HCEC 1CT (cell line): Measurements from ENCODE around the gene LRP8.

Experiments used
- DNase-seq: peaks from one replicate; pipeline ENCODE4 v3.0.0-alpha.2; 2017

Gene LRP8

DNA sequence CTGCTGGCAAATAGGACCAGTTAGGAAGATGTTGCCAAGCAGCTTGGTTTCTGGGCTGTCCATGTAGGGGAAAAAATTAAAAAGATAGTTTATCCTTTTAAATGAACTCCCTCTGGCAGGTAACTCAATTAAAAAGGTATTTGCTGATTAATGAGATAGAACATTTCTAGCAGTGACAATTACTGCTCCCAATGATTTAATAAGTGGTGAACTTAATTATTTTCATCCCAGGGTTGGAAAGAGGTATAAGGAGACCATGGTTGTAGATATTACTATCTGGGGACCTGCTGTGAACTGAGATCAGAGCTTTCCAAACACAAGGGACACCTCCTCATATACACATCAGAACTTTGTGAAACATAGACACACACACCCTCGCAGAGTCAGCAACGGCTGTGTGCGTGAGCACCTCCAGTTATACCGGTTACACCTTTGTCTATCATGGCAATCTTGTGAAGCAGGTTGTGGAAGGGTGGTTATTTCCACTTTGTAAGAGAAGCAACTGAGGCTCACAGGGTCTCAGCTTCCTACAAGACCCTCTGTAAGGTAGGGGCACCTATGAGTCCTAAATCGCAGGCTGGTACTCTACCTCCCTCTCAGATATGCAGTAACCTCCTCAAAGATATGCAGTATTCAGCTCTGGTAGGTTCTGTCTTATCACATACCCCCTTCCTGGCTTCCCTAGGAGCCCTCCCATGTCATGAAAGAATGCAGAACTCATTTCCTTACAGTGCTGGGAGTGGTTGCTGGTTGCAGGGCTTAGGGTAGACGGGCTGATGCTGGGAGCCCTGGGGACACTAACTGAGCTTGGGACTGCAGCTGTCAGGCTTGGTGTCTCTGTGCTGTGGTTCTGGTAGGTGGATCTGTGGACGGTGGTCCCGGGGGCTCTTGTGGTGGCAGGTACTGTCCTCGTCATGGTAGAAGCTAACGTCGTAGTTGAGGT, 71.1 kb downstream of the LRP8 start:
- no peak for DNase-seq

DNA sequence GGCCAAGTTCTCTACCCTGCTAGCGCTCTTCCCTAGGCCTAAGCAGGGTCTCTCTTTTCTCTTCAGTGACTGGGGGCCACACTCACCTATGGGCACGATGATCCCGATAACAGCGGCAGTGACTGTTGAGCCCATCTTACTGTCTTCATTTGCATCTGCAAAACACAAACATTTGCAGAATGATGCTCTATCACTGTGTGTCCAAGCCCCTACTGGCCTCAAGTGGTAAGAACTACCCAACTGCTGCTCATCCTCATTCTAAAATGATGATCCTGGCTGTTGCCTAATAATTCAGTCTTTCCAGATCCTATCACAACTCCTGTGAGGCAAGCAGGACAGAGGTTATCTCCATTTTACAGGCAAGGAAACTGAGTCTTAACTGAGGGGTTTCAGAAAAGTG, 72.8 kb downstream of the LRP8 start:
- DNase-seq, result no peak

DNA sequence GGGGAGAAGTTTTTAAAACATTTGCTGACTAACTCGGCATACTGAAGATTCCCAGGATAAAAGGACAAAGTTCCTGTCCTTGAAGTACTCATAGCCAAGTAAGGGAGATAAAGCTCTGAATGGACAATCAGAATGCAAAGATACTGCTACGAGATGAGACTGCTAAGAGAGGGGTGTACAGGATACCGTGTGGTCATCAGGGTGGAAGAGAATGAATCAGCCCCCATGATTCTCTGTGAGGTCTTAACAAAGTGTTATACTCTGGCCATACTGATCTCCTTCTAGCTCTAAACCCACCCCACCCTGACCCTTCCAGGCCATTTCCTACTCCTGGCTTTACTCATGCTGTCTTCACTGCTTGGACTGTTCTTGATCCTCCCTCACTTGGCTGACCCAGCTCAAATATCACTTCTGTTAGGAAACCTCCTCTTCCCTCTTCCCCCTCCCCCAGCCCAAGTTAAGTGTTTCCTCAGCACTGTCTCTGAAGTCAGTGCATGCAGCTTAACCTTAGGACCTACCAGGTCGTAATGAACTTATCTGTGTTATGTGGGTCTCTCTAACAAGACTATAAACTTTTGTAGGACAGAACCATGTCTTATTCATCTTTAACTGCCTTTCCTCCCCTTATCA, 73.7 kb downstream of the LRP8 start:
- no peak for DNase-seq

DNA sequence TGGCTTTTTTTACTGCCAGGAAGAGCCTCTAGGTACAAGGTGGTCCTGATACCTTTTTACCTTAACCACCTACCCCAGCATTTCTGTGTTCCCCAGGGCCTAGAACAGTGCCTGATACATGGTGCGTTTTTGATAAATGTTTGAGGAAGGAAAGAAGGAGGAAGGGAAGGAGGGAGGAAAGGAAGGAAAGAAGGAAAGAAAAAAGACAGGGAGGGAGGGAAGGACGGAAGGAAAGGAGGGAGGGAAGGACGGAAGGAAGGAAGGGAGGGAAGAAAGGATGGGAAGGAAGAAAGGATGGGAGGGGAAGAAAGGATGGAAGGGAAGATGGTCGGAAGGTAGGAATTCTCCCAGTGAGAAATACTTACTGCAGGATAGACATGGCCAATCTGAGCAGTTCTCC, 77.5 kb downstream of the LRP8 start:
- no peak for DNase-seq

DNA sequence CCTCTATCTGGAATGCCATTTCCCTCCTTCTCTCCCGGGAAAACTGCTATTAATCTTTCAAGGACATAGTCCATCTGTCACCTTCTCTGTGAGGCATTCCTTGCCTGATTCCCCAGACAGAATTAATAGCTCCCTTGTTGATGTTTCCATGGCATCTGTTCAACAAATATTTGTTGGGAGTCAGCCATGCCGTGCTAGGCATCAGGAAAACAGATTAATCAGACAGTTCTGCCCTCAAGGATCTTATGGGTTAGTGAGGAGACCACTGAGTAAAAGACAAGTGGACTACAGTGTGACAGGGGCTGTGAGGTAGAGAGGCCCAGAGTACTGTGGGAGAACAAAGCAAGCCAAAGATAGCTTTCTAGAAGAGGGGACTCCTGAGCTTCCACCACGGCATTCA, 78.2 kb downstream of the LRP8 start:
- no peak for DNase-seq

DNA sequence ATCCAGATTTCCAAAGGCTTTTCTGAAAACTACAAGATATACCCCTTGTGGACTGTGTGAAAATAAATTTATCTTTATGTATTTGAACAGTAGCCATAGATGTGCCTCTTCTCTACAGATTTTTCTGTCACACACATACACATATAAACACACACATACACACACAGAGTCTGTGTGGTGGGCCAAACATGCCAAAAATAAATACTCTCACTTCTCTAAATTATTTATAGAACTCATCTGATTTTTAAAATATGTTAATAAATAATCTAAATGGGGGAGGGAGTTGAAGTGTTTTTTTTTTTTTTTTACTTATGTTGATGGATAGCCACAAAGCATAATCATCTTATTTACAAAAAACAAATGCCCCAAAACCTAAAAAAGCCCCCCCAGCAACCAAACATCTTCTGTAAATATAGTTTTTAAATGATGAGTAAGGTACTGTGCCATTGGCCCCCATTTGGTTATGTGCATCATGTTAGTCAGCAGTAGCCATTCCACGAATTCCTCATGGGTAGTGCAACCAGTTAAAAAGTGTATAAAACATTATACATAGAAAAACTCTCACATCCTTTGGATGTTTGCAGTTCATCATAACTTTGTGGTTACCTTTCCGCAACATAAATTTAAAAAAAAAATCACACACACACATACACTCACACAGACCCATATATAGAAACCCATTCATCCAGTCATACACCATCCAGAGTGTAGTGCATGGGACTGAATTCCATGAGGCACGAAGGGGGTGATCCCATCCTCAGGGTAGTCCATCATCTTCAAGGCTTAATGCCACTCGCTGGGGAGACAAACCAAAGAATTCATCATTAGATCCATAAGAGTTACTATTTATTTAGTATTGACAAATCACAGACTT, 81.4 kb downstream of the LRP8 start:
- peak; percentile 90 for DNase-seq

DNA sequence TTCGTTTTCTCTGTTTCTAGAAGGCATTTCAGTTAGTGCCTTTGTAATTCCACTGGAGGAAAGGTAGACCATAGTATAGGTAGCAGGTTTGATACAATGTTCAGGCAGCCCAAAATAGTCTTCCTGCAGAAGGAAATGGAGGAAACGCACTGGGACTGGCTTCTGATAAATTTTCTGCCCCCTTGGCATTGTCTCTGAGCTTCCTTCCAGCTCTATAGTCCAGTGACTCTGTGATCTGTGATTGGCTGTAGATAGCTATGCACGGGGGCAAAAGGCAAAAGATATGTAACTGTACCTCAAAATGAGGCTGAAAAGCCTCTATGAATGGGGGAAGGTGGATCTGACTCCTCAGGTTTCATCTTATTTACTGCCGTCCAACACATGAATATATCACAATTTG, 83.7 kb downstream of the LRP8 start:
- no peak for DNase-seq

DNA sequence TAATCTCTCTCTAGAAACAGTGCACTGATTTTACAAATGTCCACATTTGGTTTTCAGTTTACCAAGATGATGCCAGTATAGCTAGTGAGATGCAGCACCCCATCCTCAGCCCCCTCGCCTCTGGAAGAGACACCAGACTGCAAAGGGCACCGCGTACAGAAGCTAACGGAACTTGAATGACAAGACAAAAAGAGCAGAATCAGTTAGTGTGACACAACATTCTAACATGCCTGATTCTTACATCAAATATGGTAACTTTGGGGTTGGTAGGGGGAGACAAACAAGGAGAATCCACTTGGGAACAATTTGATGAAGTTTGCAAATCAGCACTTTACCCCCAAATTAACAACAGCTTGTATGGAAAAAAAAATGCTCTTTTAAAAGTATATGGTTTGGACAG, 85.5 kb downstream of the LRP8 start:
- DNase-seq, result no peak

DNA sequence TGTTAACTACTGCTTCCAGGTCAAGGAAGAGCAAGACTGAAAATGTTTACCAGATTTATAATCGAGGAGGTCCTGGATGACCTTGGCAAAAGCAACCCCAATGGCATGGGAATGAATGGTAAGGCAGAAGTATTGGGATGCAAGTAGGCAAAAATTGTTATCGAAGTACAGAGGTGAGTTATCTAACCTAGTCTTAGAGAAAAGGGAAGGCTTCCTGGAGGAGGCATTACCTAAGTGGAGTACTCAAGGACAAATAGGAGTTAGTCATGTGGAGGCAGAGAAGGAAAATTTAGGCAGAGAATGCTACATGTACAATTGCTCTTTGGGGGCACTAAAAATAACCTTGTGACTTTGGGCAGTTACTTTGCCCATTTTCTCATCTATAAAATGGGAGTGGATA, 86.0 kb downstream of the LRP8 start:
- DNase-seq, result no peak

DNA sequence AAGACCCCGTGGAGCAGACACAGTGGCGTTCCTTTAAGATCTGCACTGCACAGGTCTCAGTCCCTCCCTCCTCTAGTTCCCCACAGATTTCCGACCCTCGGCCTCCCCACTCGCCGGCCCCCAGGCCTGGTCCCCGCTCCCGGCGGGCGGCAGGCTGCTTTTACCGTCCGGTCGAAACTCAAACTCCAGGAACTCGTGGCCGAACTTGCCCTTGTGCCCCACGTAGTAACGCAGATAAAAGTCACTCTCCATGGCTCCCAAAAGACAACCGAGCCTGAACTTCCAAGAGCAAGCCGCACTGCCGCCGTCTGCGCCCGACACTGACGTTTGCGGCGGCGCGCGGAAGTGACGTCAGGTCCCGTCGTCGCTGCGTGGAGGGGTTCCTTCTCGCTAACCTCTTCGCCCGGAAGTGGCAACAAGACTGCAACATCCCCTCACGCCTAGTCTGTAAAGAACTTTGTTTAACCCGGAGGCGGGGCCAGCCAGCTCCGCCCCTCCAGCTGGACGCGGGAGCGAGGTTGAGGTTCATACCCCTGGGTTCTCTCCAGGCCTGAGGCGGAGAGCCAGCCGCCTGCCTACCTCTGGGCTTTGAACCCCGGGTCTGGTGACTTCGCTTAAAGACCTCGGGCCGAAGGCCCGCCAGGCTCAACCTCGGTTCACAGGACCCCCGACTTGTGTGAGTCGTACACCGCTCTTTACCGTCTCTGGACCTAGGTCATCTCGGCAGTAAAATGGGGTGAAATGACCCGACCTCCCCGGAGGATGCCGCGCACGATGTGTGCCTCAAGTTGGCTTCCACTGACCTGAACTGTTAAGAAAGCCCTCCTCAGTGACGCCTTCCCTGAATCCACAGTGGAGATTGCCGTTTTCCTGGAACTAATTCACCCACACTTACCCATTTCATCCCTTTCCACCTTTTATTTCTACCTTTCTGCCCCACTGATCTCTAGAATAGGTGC, 89.4 kb downstream of the LRP8 start, which contains the start of gene MAGOH:
Gene MAGOH (minus strand): TSS at position 322 of the 959 bp plus-strand sequence. CDS start 70 bp downstream, at position 252.
- peak; percentile 95 for DNase-seq

DNA sequence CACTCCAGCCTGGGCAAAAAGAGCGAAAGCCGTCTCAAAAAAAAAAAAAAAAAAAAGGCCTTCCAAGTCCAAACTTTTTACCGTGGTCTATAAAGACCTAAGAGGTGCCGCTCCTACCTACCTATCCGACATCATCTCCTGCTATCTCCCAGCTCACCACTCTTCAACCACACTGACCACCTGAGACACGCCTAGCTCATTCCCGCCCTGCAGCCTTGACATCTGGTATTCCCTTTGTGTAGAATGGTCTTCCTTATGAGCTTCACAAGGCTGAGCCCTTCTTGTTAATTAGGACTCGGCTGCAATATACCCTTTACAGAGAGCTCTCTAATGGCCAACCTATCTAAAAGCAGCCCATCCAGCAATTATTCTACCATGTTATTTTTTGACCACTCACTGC, 90.2 kb downstream of the LRP8 start:
- DNase-seq, result no peak

DNA sequence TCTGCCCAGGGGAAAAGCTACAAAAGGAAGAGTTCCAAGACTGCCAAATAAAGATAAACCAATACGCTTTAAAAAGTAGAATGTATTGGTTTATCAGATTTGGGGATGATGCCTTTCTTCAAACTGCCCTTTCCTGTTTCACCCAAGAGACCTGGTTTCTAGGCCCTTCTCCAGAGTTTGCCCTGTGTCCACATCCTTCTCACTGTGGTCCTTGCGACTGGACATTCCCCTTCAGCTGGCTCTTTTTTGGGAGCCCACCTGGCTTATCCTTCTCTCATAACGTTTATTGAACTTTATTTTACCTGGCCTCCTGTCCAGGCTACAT, 106.9 kb downstream of the LRP8 start:
- no peak for DNase-seq

DNA sequence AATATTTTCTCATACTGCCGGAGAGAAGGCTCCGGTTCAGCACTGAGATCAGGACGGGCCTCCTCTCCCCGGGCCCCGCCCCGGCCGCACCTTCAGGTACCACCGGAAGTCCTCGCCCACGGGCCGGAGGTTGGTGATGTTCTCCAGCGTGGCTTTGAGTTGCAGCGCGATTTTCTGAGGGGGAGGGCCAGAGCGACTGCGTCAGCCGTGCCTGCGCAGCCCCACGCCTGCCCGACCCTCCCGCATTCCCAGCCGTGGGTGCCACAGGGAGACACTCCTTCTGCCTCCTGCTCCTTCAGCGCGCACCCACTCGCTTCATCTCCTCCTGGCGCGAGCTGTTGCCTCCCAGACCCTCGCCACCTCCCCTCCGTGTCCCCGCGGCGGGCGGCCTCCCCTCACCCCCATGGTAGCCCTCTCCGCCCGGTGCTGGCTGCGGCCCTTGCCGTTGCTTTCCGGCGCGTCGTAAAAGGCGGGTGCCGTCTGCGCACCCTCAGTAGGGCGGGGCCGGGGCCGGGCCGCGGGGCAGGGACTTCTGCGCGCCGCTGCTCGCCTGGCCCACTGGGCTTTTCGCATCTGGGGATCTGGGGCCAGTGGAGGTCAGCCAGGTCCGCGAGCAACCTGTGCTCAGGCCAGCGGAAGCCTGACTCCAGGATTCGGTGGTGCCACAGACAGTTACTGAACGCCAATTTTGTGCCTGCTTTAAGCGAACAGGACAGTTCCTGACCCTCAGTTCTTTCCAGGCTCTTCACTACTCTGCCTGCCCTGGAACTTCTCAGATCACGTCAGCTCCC, 107.5 kb downstream of the LRP8 start, which contains the start of gene CZIB:
Gene CZIB (minus strand): TSS at position 464 of the 791 bp plus-strand sequence. CDS start 59 bp downstream, at position 405.
- DNase-seq, result peak; percentile 84

DNA sequence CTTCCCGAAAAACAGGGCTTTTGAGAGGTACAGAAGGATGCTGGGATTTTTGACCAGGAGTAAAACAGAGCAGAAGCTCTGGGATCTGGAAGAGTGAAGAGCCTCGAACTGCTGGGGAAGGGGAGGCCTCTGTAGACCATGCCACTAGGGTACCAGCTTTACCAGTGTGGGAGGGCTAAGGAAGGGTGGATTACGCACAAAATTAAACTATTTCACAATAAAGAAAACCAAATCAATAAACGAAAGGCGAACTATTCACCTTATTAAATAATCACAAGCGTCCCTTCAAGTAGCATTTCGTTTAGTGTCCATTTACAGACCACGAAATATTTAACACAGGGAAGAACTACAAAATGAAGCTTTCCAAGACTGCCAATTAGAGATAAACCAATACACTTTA, 108.2 kb downstream of the LRP8 start:
- DNase-seq, result no peak

DNA sequence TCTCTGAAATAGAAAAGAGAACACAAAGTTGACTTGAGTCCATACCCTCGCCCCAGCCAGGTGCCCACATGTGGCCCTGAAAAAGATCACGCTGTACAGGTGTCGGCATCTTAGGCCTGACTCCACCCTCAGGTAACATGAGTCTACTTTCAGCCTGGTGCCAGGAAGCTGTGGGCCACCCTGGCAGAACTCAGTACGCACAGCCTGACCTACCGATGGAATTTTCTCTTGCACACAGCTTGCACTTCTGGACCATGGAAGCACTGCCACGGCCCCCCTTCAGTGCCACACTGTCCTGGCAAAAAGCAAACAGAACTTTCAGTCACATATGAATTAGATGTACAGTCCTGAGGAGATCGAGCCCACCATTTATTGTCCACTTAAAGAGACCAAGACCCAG, 109.7 kb downstream of the LRP8 start:
- DNase-seq, result no peak

DNA sequence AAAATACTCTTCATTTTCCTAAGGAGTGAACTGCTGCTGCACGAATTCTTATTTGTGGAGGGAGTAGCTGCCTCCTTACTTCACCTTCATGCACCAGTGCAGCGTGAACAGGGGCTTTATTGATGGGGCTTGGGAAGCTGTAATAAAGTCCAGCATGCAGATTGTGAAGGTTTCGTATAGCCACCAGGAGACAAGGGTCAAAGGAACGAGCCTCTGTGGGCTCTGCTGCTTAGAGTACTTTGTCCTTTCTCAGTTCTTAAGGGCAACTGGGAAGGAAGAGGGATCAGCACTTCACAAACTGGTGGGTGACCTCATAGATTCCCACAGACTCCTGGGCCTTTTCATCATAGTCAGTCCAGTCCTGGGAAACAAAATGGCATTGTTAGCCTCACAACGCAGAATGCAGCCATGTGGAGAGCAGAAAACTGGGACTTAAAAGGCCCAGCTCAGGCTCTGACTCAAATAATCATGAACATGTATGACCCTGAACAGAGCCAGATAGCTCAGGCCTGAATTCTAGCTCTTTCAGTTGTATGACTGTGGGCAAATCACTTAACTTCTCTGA, 113.4 kb downstream of the LRP8 start:
- DNase-seq, result no peak

DNA sequence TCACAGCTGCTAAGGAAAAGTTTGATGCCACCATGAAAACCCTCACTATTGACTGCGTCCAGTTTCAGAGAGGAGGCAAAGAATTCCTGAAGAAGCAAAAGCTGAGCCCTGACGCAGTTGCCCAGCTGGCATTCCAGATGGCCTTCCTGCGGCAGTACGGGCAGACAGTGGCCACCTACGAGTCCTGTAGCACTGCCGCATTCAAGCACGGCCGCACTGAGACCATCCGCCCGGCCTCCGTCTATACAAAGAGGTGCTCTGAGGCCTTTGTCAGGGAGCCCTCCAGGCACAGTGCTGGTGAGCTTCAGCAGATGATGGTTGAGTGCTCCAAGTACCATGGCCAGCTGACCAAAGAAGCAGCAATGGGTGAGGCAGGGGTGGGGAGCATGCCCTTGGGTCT, 116.9 kb downstream of the LRP8 start:
- no peak for DNase-seq

DNA sequence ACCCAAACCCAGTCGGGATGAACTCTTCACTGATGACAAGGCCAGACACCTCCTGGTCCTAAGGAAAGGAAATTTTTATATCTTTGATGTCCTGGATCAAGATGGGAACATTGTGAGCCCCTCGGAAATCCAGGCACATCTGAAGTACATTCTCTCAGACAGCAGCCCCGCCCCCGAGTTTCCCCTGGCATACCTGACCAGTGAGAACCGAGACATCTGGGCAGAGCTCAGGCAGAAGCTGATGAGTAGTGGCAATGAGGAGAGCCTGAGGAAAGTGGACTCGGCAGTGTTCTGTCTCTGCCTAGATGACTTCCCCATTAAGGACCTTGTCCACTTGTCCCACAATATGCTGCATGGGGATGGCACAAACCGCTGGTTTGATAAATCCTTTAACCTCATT, 117.5 kb downstream of the LRP8 start:
- DNase-seq, result no peak

DNA sequence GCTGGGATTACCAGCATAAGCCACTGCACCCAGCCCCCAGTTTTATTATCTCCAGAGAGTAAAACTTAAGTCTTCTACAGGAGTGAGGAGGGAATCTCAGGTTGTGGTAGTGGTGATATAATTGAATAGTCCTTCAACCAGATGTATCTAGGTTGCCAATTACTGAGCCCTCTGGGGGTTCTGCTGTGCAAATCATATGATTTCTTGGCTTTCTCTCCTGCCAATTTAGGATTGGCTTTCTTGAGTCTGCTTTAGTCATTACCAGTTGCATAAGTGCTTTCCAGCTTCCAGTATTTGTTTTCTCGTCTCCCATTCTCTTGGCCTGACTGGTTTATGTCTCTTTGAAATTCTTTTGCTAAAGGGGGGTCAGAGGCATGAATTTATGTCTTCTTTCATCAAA, 120.1 kb downstream of the LRP8 start:
- DNase-seq, result no peak

DNA sequence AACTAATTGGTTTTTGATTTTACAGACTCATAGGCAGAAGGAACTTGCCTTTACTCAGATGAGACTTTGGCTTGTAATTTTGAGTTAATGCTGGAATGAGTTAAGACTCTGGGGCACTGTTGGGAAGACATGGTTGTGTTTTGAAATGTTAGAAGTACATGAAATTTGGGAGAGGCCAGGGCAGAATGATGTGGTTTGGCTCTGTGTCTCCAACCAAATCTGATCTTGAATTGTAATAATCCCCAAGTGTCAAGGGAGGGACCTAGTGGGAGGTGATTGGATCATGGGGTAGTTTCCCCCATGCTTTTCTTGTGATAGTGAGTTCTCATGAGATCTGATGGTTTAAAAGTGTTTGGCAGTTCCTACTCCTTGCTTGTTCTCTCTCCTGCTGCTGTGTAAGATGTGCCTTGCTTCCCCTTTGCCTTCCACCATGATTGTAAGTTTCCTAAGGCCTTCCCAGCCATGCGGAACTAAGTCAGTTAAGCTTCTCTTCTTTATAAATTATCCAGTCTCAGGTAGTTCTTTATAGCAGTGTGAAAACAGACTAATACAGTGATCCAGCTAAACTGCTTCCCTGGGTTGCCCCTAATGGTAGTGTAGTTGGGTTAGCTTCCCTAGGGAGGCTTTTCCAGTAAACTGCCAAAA, 121.0 kb downstream of the LRP8 start:
- DNase-seq, result no peak
